NT2/D1 (cell line): Measurements from ENCODE around the gene LILRA6.

ENCODE experiments used
- SUZ12 ChIP-seq: IDR thresholded peaks from 2 replicates; pipeline ENCODE4 v1.6.1; 2011; ENCODE audit not compliant: insufficient read length, insufficient read depth; ENCODE audit errors: extremely low read depth
- YY1 ChIP-seq: IDR thresholded peaks from 2 replicates; pipeline ENCODE4 v1.6.1; 2011; ENCODE audit not compliant: insufficient read length, insufficient read depth
- ZNF274 ChIP-seq: IDR thresholded peaks from 2 replicates; pipeline ENCODE4 v1.6.1; 2011; ENCODE audit warnings: mild to moderate bottlenecking, low read depth, low read length

DNA sequence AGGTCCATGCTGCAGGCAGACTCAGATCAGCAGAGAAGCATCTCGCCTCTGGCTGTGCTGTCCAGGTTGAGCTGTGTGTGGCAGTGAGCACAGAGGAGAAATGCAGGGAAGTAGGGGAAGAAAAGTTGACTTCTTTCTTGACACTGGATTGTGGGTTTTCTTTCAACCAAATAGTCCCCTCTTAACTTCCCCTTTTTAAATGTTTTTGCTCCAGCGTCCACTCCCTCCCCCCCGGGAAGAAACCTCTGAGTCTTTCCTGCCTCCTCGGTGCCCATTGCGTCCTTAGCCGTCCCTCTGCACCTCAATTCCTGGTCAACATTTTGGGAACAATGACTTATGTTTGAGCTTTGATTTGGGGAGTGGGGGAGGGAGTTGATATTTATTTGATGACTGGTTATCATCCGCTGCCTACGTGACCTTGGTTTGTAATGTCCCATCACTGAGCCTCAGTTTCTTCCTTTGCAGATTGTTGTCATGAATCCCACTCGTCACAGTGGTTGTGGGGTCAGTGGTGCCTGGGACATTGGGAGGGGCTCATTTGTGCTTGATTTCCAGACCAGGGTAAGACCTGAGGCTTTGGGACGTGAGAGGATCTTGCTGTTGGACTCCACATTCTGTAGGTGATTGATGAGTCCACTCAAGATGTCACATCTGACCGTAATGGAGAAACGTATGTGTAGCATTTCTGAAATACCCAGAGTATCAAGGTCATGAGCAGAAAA lies 38.6 kb upstream of the LILRA6 start, which contains the start of gene LILRB2:
- TF ChIP-seq ZNF274 (no peak), YY1 (no peak), SUZ12 (no peak)
